Loucy (cell line): ENCODE results near the gene ZIC2.

Experiments
- H2AFZ ChIP-seq: fragments of 200-600 bp; sonication (generic); 2 replicates; pipeline ENCODE4 v1.6.0; 2016; ENCODE audit warnings: antibody characterized with exemption, mild to moderate bottlenecking, low read length, moderate library complexity
- H3F3A ChIP-seq: fragments of 200-600 bp; 2 replicates; pipeline ENCODE4 v1.6.0; 2016; ENCODE audit warnings: antibody characterized with exemption, low read depth, mild to moderate bottlenecking
- H3K27me3 ChIP-seq: fragments of 200-600 bp; sonication (generic); 2 replicates; pipeline ENCODE4 v1.6.1; 2014; ENCODE audit warnings: low read length, mild to moderate bottlenecking; ENCODE audit not compliant: insufficient read depth, poor library complexity, severe bottlenecking
- H3K36me3 ChIP-seq: fragments of 200-600 bp; sonication (generic); 2 replicates; pipeline ENCODE4 v1.6.1; 2016; ENCODE audit warnings: low read length; ENCODE audit not compliant: insufficient read depth
- H3K4me1 ChIP-seq: fragments of 200-600 bp; sonication (generic); 2 replicates; pipeline ENCODE4 v1.5.1; 2014; ENCODE audit warnings: low read length, mild to moderate bottlenecking; ENCODE audit not compliant: insufficient read depth, poor library complexity, severe bottlenecking
- H3K4me2 ChIP-seq: fragments of 200-600 bp; sonication (generic); 2 replicates; pipeline ENCODE4 v1.6.0; 2014; ENCODE audit warnings: antibody characterized with exemption, low read length, low read depth, mild to moderate bottlenecking; ENCODE audit not compliant: poor library complexity, severe bottlenecking
- H3K4me3 ChIP-seq: fragments of 200-600 bp; sonication (generic); 2 replicates; pipeline ENCODE4 v1.5.1; 2014; ENCODE audit warnings: low read length, mild to moderate bottlenecking, mixed read lengths; ENCODE audit not compliant: poor library complexity, severe bottlenecking
- H3K79me2 ChIP-seq: fragments of 200-600 bp; sonication (generic); 2 replicates; pipeline ENCODE4 v1.6.1; 2014; ENCODE audit warnings: low read length; ENCODE audit not compliant: insufficient read depth
- H3K9ac ChIP-seq: fragments of 200-600 bp; sonication (generic); 2 replicates; pipeline ENCODE4 v1.6.0; 2014; ENCODE audit warnings: mild to moderate bottlenecking, low read depth, low read length, moderate library complexity; ENCODE audit not compliant: poor library complexity, severe bottlenecking
- H3K9me2 ChIP-seq: fragments of 200-600 bp; sonication (generic); replicated peaks from 2 replicates; pipeline ENCODE4 v1.6.1; 2016; ENCODE audit warnings: low read depth, low read length, mixed read lengths
- H3K9me3 ChIP-seq: fragments of 200-600 bp; sonication (generic); 2 replicates; pipeline ENCODE4 v1.6.1; 2014; ENCODE audit warnings: mild to moderate bottlenecking, antibody characterized with exemption, low read length, low read depth; ENCODE audit not compliant: insufficient read depth
- H4K20me1 ChIP-seq: fragments of 200-600 bp; sonication (generic); 2 replicates; pipeline ENCODE4 v1.6.0; 2014; ENCODE audit warnings: antibody characterized with exemption, low read length, mild to moderate bottlenecking; ENCODE audit not compliant: insufficient read depth, poor library complexity, severe bottlenecking
- CTCF ChIP-seq: fragments of 200-600 bp; sonication (generic); conservative IDR thresholded peaks from 2 replicates; pipeline ENCODE4 v1.5.1; 2014; ENCODE audit warnings: mild to moderate bottlenecking, antibody characterized with exemption, low read length
- EZH2phosphoT487 ChIP-seq: fragments of 200-600 bp; IDR thresholded peaks from 2 replicates; pipeline ENCODE4 v1.6.1; 2018; ENCODE audit warnings: antibody characterized with exemption, mild to moderate bottlenecking, moderate library complexity, borderline replicate concordance

ZIC2 gene

GRCh38 chr13:99984461-99985240 is 3.1 kb downstream of the ZIC2 start:
- H3F3A ChIP-seq: no peaks in the 10 kb centered on the region
- H3K4me1 ChIP-seq: peaks cover 3% of the 10 kb centered on the region
- H3K9me2 ChIP-seq: no peaks in the 10 kb centered on the region
- H3K4me2 ChIP-seq: no peak overlapping the region
- no peaks in the 10 kb centered on the region for H3K79me2 ChIP-seq
- no peaks in the 10 kb centered on the region for H3K36me3 ChIP-seq
- H3K9me3 ChIP-seq: no peaks in the 10 kb centered on the region
- no peak for TF ChIP-seq CTCF
- TF ChIP-seq EZH2phosphoT487: no peak
- H2AFZ ChIP-seq: no peak overlapping the region
- H3K4me3 ChIP-seq: no peak overlapping the region
- no peaks in the 10 kb centered on the region for H4K20me1 ChIP-seq
- no peak overlapping the region for H3K9ac ChIP-seq
- no peaks in the 10 kb centered on the region for H3K27me3 ChIP-seq

GRCh38 chr13:99985241-99985874 is 3.8 kb downstream of the ZIC2 start:
- no peak overlapping the region for H3K4me3 ChIP-seq
- no peak overlapping the region for H3K9ac ChIP-seq
- peaks cover 3% of the 10 kb centered on the region for H3K4me1 ChIP-seq
- H3K36me3 ChIP-seq: no peaks in the 10 kb centered on the region
- H3K79me2 ChIP-seq: no peaks in the 10 kb centered on the region
- no peak for TF ChIP-seq CTCF
- H3K4me2 ChIP-seq: no peak overlapping the region
- no peaks in the 10 kb centered on the region for H3K27me3 ChIP-seq
- no peaks in the 10 kb centered on the region for H3K9me2 ChIP-seq
- no peaks in the 10 kb centered on the region for H3K9me3 ChIP-seq
- no peaks in the 10 kb centered on the region for H4K20me1 ChIP-seq
- H2AFZ ChIP-seq: no peak overlapping the region
- no peaks in the 10 kb centered on the region for H3F3A ChIP-seq

GRCh38 chr13:99985886-99986527 is 4.4 kb downstream of the ZIC2 start:
- Histone ChIP-seq H3K4me1 (peaks cover 3% of the 10 kb centered on the region), H3K4me3 (no peak overlapping the region), H3K9me3 (no peaks in the 10 kb centered on the region), H3K79me2 (no peaks in the 10 kb centered on the region), H3K9ac (no peak overlapping the region), H2AFZ (no peak overlapping the region), H3K4me2 (no peak overlapping the region), H3K36me3 (no peaks in the 10 kb centered on the region), H3K27me3 (no peaks in the 10 kb centered on the region), H4K20me1 (no peaks in the 10 kb centered on the region), H3K9me2 (no peaks in the 10 kb centered on the region), H3F3A (no peaks in the 10 kb centered on the region)
- TF ChIP-seq CTCF: no peak
- TF ChIP-seq EZH2phosphoT487: no peak
